Measurements from ENCODE around the gene CREBL2. TPM values are rescaled to one million over a fixed set of nuclear protein-coding genes. Genes with fewer than 3 reads are reported as not detected.
A peak's percentile ranks its signal among the peaks of the same experiment; 100 is the strongest.
"Not testable (repeated sequence)": the region's sequence is repeated elsewhere in the genome, so short reads cannot be mapped to it uniquely, and the experiment has no call there.

The CREBL2 gene
- total RNA-seq, 1 experiment from 2014 or later, result 17.7 TPM

- not testable (repeated sequence) for H3K36me3 ChIP-seq, H3K4me3 ChIP-seq, DNase-seq, H3K27me3 ChIP-seq, H3K9me3 ChIP-seq
Observed at GRCh38 chr12:12618064-12618463, 6.4 kb downstream of the CREBL2 start.

DNA sequence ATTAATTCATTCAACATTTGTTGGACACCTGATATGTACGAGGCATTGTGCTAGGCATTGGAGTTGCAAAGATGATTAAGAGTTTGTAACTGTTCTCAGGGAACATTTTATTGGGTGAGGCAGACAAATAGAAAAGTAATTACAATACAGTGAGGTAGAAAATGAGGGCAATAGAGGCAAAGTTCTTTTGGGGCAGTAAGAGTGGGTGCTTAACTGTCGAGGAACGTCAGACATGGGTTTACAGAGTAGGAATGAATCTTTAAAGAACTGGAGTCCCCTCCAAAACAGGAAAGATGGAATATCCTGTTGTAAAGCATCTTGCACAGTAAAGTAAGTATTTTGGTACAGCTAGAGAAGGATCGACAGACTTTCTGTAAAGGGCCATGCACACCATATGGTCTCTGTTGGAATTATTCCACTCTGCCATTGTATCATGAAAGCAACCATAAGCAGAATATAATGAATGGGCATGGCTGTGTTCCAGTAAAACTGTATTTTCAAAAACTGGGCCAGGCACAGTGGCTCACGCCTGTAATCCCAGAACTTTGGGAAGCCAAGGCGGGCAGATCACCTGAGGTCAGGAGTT, 9.1 kb downstream of the CREBL2 start:
- DNase-seq, result no peak
- Histone ChIP-seq H3K36me3 (no peaks in the 10 kb centered on the region; the same call in 1 of the 2 replicates), H3K27me3 (no peaks in the 10 kb centered on the region), H3K9me3 (no peaks in the 10 kb centered on the region), H3K4me3 (no peak overlapping the region)

- 0 out of 2 replicates have a peak, but pooled peaks cover 2% of the 10 kb centered on the region for H3K9me3 ChIP-seq
- no peaks in the 10 kb centered on the region; the same call in 1 of the 2 replicates for H3K36me3 ChIP-seq
- no peak overlapping the region for H3K4me3 ChIP-seq
- no peaks in the 10 kb centered on the region for H3K27me3 ChIP-seq
- DNase-seq, result no peak
Observed at GRCh38 chr12:12622418-12622817, 10.7 kb downstream of the CREBL2 start.

DNA sequence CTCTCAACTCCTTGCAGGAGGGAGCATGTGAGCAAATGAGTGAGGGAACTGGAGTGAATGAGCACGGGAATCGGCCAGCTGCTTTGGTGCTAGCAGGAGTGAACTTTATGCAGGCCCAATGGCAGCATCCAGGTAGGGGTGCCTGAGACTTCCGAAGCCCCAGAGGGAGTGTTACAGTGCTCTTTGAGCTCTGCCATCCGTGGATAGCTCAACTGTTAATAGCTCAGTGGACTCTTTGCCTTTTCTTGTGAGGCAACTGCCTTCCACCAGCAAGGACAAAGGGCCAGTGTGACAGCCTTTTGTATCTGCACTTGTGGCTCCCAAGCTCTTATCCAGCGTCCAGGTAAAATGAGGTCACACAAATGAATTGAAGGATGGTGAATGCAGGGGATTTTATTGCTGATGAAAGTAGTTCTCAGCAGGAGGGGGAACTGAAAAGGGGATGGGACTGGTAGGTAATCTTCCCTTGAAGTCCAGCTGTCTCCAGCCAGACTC, 12.9 kb downstream of the CREBL2 start:
- no peak for DNase-seq
- Histone ChIP-seq H3K9me3 (peaks cover 4% of the 10 kb centered on the region; the same call in 1 of the 2 replicates), H3K27me3 (no peaks in the 10 kb centered on the region), H3K36me3 (no peaks in the 10 kb centered on the region; the same call in 1 of the 2 replicates), H3K4me3 (no peak overlapping the region)

- Histone ChIP-seq H3K4me3 (no peak overlapping the region), H3K27me3 (no peaks in the 10 kb centered on the region), H3K9me3 (peaks cover 4% of the 10 kb centered on the region), H3K36me3 (no peaks in the 10 kb centered on the region)
- no peak for DNase-seq
Observed at GRCh38 chr12:12626471-12626870, 14.8 kb downstream of the CREBL2 start.

- H3K36me3 ChIP-seq, result no peaks in the 10 kb centered on the region
- H3K27me3 ChIP-seq, result no peaks in the 10 kb centered on the region
- no peak overlapping the region for H3K4me3 ChIP-seq
- peaks cover 4% of the 10 kb centered on the region for H3K9me3 ChIP-seq
- DNase-seq, result no peak
Observed at GRCh38 chr12:12627308-12627827, 15.7 kb downstream of the CREBL2 start.

GRCh38 chr12:12628013-12628412, 16.3 kb downstream of the CREBL2 start:
- peak; percentile 63 for DNase-seq
- H3K27me3 ChIP-seq, result no peaks in the 10 kb centered on the region
- H3K9me3 ChIP-seq, result peaks cover 4% of the 10 kb centered on the region
- no peaks in the 10 kb centered on the region for H3K36me3 ChIP-seq
- no peak overlapping the region for H3K4me3 ChIP-seq

GRCh38 chr12:12630850-12631249, 19.2 kb downstream of the CREBL2 start:
- peaks cover 2% of the 10 kb centered on the region; the same call in 1 of the 2 replicates for H3K36me3 ChIP-seq
- H3K27me3 ChIP-seq, result no peaks in the 10 kb centered on the region
- peaks cover 4% of the 10 kb centered on the region for H3K9me3 ChIP-seq
- H3K4me3 ChIP-seq, result no peak overlapping the region
- no peak for DNase-seq

DNA sequence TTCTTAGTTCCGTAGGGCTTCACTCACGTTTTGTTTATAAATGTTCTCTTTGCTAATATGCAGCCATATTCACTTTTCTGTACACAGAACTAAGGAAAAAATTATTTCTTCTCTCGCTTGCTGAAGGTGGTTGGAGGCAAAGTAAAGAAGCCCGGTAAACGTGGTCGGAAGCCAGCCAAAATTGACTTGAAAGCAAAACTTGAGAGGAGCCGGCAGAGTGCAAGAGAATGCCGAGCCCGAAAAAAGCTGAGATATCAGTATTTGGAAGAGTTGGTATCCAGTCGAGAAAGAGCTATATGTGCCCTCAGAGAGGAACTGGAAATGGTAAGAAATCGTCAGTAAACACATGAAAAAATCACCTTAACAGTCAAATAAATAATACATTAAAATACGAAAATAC, 24.0 kb downstream of the CREBL2 start:
- Histone ChIP-seq H3K36me3 (peaks cover 22% of the 10 kb centered on the region; the same call in 1 of the 2 replicates), H3K9me3 (peaks cover 8% of the 10 kb centered on the region), H3K27me3 (no peaks in the 10 kb centered on the region), H3K4me3 (no peak overlapping the region)
- DNase-seq, result no peak

- peaks cover 11% of the 10 kb centered on the region for H3K9me3 ChIP-seq
- DNase-seq, result peak; percentile 10
- peaks cover 23% of the 10 kb centered on the region; the same call in 1 of the 2 replicates for H3K36me3 ChIP-seq
- no peak overlapping the region for H3K4me3 ChIP-seq
- no peaks in the 10 kb centered on the region for H3K27me3 ChIP-seq
Observed at GRCh38 chr12:12636641-12637040, 25.0 kb downstream of the CREBL2 start.

- not testable (repeated sequence) for H3K27me3 ChIP-seq
Observed at GRCh38 chr12:12639995-12640394, 28.3 kb downstream of the CREBL2 start.

GRCh38 chr12:12641650-12642049, 30.0 kb downstream of the CREBL2 start:
- Histone ChIP-seq H3K27me3 (no peaks in the 10 kb centered on the region), H3K36me3 (peaks cover 28% of the 10 kb centered on the region; the same call in 1 of the 2 replicates), H3K9me3 (peaks cover 17% of the 10 kb centered on the region), H3K4me3 (no peak overlapping the region)
- no peak for DNase-seq

More at GRCh38 chr12:12639995-12640394, 28.3 kb downstream of the CREBL2 start:
- peaks cover 33% of the 10 kb centered on the region; the same call in 1 of the 2 replicates for H3K36me3 ChIP-seq
- DNase-seq, H3K4me3 ChIP-seq: not testable (repeated sequence)
- H3K9me3 ChIP-seq, result peaks cover 11% of the 10 kb centered on the region

- Histone ChIP-seq H3K9me3 (peaks cover 25% of the 10 kb centered on the region), H3K36me3 (peaks cover 28% of the 10 kb centered on the region; the same call in 1 of the 2 replicates), H3K27me3 (no peaks in the 10 kb centered on the region), H3K4me3 (no peak overlapping the region)
- no peak for DNase-seq
Observed at GRCh38 chr12:12642916-12643315, 31.2 kb downstream of the CREBL2 start.

DNA sequence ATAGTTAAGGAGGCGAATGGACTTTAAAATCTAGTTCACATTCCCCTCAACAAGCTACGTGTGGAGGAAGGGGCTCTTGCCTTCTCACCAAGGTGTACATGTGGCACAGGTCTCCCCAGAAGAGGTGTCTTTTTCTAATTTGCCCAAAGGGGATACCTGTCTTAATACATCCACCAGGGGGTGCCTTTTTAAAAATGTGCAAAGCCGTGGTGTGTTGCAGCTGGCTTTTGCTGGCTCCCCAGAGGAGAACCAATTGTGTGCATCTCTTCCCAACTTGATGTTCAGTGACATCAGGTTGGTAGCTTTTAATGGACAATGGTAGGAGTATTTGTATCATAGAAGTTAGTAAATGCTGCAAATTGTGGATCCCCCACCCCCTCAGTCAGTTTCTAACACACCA, 33.8 kb downstream of the CREBL2 start:
- Histone ChIP-seq H3K9me3 (peaks cover 34% of the 10 kb centered on the region), H3K4me3 (no peak overlapping the region), H3K36me3 (peaks cover 12% of the 10 kb centered on the region; the same call in 1 of the 2 replicates), H3K27me3 (no peaks in the 10 kb centered on the region)
- no peak for DNase-seq

GRCh38 chr12:12645968-12646367, 34.3 kb downstream of the CREBL2 start:
- H3K27me3 ChIP-seq, DNase-seq, H3K4me3 ChIP-seq: not testable (repeated sequence)
- Histone ChIP-seq H3K36me3 (peaks cover 10% of the 10 kb centered on the region; the same call in 1 of the 2 replicates), H3K9me3 (peaks cover 29% of the 10 kb centered on the region)

GRCh38 chr12:12646483-12647072, 34.9 kb downstream of the CREBL2 start:
- peaks cover 10% of the 10 kb centered on the region; the same call in 1 of the 2 replicates for H3K36me3 ChIP-seq

DNA sequence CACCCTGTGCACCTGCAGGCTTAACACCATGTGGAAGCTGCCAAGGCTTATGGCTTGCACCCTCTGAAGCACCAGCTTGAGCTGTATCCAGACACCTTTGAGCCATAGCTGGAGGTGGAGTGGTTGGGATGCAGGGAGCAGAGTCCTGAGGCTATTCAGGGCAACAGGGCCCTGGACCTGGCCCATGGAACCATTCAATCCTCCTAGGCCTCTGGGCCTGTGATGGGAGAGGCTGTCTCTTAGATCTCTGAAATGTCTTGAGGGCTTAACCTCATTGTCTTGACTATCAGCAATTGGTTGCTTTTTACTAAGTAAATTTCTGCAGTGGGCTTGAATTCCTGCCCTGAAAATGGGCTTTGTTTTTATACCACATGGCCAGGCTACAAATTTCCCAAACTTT, 36.6 kb downstream of the CREBL2 start:
- Histone ChIP-seq H3K27me3 (no peaks in the 10 kb centered on the region), H3K4me3 (no peak overlapping the region), H3K36me3 (no peaks in the 10 kb centered on the region), H3K9me3 (peaks cover 29% of the 10 kb centered on the region)
- DNase-seq, result no peak

More at GRCh38 chr12:12646483-12647072, 34.9 kb downstream of the CREBL2 start:
- Histone ChIP-seq H3K4me3 (no peak overlapping the region), H3K27me3 (no peaks in the 10 kb centered on the region), H3K9me3 (peaks cover 29% of the 10 kb centered on the region)
- no peak for DNase-seq

Measured in MG63 (cell line).